ENCODE results near the gene ARL4D.

The ARL4D gene

GRCh38 chr17:43446773-43447172, 48.0 kb downstream of the ARL4D start:
- H3K36me3 ChIP-seq, result no peaks in the 10 kb centered on the region
- H3K9me3 ChIP-seq (ENCODE audit: severe bottlenecking), result peaks cover 18% of the 10 kb centered on the region
- no peak overlapping the region for H3K27ac ChIP-seq
- TF ChIP-seq CTCF (IDR thresholded peaks at IDR 0.05; ENCODE audit: low read depth, low read length), result no peak
- no peak for DNase-seq
- no peaks in the 10 kb centered on the region for H3K27me3 ChIP-seq (ENCODE audit: insufficient read depth, low read depth, severe bottlenecking)
- H3K4me3 ChIP-seq (ENCODE audit: low read depth, low read length), result no peak overlapping the region

GRCh38 chr17:43448720-43449469, 50.1 kb downstream of the ARL4D start:
- TF ChIP-seq CTCF (IDR thresholded peaks at IDR 0.05; ENCODE audit: low read depth, low read length), result no peak
- Histone ChIP-seq H3K9me3 (ENCODE audit: severe bottlenecking) (peaks cover 18% of the 10 kb centered on the region), H3K36me3 (no peaks in the 10 kb centered on the region), H3K27me3 (ENCODE audit: insufficient read depth, low read depth, severe bottlenecking) (no peaks in the 10 kb centered on the region), H3K27ac (no peak overlapping the region), H3K4me3 (ENCODE audit: low read depth, low read length) (no peak overlapping the region)
- no peak for DNase-seq

GRCh38 chr17:43449470-43450248, 50.9 kb downstream of the ARL4D start:
- Histone ChIP-seq H3K4me3 (ENCODE audit: low read depth, low read length) (no peak overlapping the region), H3K9me3 (ENCODE audit: severe bottlenecking) (peaks cover 18% of the 10 kb centered on the region), H3K27me3 (ENCODE audit: insufficient read depth, low read depth, severe bottlenecking) (no peaks in the 10 kb centered on the region), H3K36me3 (no peaks in the 10 kb centered on the region), H3K27ac (no peak overlapping the region)
- DNase-seq, result no peak
- no peak for TF ChIP-seq CTCF (IDR thresholded peaks at IDR 0.05; ENCODE audit: low read depth, low read length)
